ENCODE measurements around the gene SESN1.
A peak's percentile ranks its signal among the peaks of the same experiment; 100 is the strongest.

Gene SESN1

GRCh38 chr6:109024368-109024767 lies 70.3 kb downstream of the SESN1 start:
- DNase-seq = no peak

GRCh38 chr6:109023356-109023925 lies 71.2 kb downstream of the SESN1 start:
- DNase-seq = no peak

GRCh38 chr6:109021870-109022269 lies 72.8 kb downstream of the SESN1 start:
- DNase-seq = no peak

GRCh38 chr6:109019911-109020310 lies 74.7 kb downstream of the SESN1 start:
- no peak for DNase-seq

- DNase-seq = no peak
Measured at GRCh38 chr6:109015176-109015575, 79.5 kb downstream of the SESN1 start.

GRCh38 chr6:109014606-109015005 lies 80.0 kb downstream of the SESN1 start:
- DNase-seq = no peak

GRCh38 chr6:109013656-109014305 lies 80.9 kb downstream of the SESN1 start:
- no peak for DNase-seq

GRCh38 chr6:109010705-109011102 lies 83.9 kb downstream of the SESN1 start:
- DNase-seq = no peak

GRCh38 chr6:109009962-109010704 lies 84.5 kb downstream of the SESN1 start:
- no peak for DNase-seq

- peak; percentile 86 for DNase-seq
Measured at GRCh38 chr6:109009236-109009961, 85.2 kb downstream of the SESN1 start.

- peak; percentile 2 for DNase-seq
Measured at GRCh38 chr6:109008537-109009235, 86.0 kb downstream of the SESN1 start.

- DNase-seq = no peak
Measured at GRCh38 chr6:109008054-109008453, 86.6 kb downstream of the SESN1 start.

GRCh38 chr6:109007521-109007920 lies 87.1 kb downstream of the SESN1 start:
- no peak for DNase-seq

- no peak for DNase-seq
Measured at GRCh38 chr6:109006818-109007217, 87.8 kb downstream of the SESN1 start.

GRCh38 chr6:109002882-109003281 lies 91.8 kb downstream of the SESN1 start:
- DNase-seq = no peak

- DNase-seq = no peak
Measured at GRCh38 chr6:109002051-109002697, 92.5 kb downstream of the SESN1 start.

GRCh38 chr6:109001291-109001894 lies 93.3 kb downstream of the SESN1 start:
- no peak for DNase-seq

- no peak for DNase-seq
Measured at GRCh38 chr6:109000289-109000688, 94.4 kb downstream of the SESN1 start.

- DNase-seq = no peak
Measured at GRCh38 chr6:108999428-108999827, 95.2 kb downstream of the SESN1 start.

- no peak for DNase-seq
Measured at GRCh38 chr6:108998485-108998884, 96.2 kb downstream of the SESN1 start.

GRCh38 chr6:108996208-108996607 lies 98.4 kb downstream of the SESN1 start:
- no peak for DNase-seq

GRCh38 chr6:108995296-108995695 lies 99.3 kb downstream of the SESN1 start:
- no peak for DNase-seq
